Measurements from ENCODE around the gene RFT1. TPM values are rescaled to one million over a fixed set of nuclear protein-coding genes. Genes with fewer than 3 reads are reported as not detected.

The RFT1 gene
- polyA plus RNA-seq (2013, experiment 1 of 4): 28.5 TPM
- polyA plus RNA-seq (2013, experiment 2 of 4): 28.9 TPM
- polyA plus RNA-seq (2013, experiment 3 of 4): 17.2 TPM
- 23.1 TPM for polyA plus RNA-seq (2013, experiment 4 of 4)

DNA sequence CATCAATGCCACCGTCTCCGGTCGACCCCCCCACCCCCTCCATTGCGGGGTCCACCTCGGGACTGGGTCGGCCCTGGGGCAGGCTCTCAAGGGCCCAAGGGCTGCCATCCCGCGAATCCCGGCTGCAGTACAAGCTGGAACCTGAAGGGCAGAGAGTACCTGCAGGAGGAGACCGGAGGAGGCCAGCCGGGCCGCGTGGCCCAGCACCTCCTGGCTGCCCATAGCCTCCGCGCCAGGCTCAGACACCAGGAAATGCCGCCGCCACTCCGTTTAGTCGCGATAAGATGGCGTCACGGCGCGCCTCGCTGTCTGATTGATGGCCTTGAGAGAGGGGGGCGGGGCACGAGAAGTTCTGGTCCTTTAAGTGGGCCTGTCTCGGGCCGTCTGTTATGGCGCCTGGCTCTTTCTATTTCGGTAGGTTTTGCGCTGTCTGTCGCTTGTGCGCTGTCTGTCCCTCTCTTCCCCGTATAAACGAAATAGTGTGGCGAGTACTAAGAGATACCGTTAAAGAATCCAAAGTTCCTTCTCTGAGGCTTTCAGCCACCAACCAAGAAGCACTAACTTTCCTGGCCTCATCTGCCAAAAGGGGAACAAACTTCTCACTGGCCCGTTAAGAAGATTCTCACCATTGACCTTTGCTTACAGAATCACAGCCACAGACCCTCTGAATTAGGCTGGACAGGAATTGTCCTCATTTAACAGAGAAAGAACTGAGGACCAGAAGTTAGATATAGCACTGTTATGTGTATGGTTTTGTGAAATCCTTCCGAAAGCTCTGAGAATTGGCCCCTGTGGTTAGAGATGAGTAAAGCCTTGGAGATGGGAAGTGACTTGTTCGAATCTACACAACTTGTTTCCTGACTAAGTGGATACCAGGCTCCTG lies at the start of gene RFT1:
Gene RFT1, minus strand, starts transcription at position 257 of the 883 bp plus-strand sequence. Its CDS starts 35 bp downstream, at position 222.
- Histone ChIP-seq H3K4me3 (ENCODE audit: insufficient read depth, low read depth, low read length) (peak within 1 kb of the TSS; percentile 100), H3K27ac (ENCODE audit: insufficient read depth, low read depth, low read length, poor library complexity, severe bottlenecking) (peak within 1 kb of the TSS; percentile 74)
- 5% methylated on average over 41 of the region's 41 CpGs for WGBS, 2 experiments

DNA sequence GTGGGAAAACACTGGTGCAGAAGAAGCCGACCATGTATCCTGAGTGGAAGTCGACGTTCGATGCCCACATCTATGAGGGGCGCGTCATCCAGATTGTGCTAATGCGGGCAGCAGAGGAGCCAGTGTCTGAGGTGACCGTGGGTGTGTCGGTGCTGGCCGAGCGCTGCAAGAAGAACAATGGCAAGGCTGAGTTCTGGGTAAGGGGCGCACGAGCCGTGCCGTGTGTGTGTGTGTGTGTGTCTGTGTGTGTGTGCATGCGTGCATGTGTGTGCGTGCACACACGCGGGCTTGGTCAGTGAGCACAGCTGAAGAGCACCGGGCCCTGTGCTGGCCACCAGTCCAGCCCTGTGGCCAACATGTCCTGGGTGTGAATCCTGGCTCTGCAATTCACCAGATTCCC lies 49.3 kb upstream of the RFT1 start:
- no peak overlapping the region for H3K27ac ChIP-seq (ENCODE audit: insufficient read depth, low read depth, low read length, poor library complexity, severe bottlenecking)
- H3K4me3 ChIP-seq (ENCODE audit: insufficient read depth, low read depth, low read length): no peak overlapping the region
- H3K27me3 ChIP-seq (ENCODE audit: control insufficient read depth, insufficient read depth, low read length, poor library complexity, severe bottlenecking): no peaks in the 10 kb centered on the region
- no peaks in the 10 kb centered on the region for H3K36me3 ChIP-seq (ENCODE audit: control insufficient read depth, insufficient read depth, low read length)
- H3K4me1 ChIP-seq (ENCODE audit: control insufficient read depth, insufficient read depth, low read length): peaks cover 4% of the 10 kb centered on the region
- WGBS, 2 experiments: 93 to 95% methylated on average over 20 of the region's 20 CpGs
- no peaks in the 10 kb centered on the region for H3K9me3 ChIP-seq (ENCODE audit: control insufficient read depth, low read length)

More for the DNA sequence above, at the start of gene RFT1:
- Histone ChIP-seq H3K9me3 (ENCODE audit: control insufficient read depth, low read length) (no peaks in the 10 kb centered on the region), H3K36me3 (ENCODE audit: control insufficient read depth, insufficient read depth, low read length) (peaks cover 4% of the 10 kb centered on the region), H3K27me3 (ENCODE audit: control insufficient read depth, insufficient read depth, low read length, poor library complexity, severe bottlenecking) (no peaks in the 10 kb centered on the region), H3K4me1 (ENCODE audit: control insufficient read depth, insufficient read depth, low read length) (no peaks in the 10 kb centered on the region)

GRCh38 chr3:53178246-53178645 lies 48.0 kb upstream of the RFT1 start:
- Histone ChIP-seq H3K4me3 (ENCODE audit: insufficient read depth, low read depth, low read length) (no peak overlapping the region), H3K27me3 (ENCODE audit: control insufficient read depth, insufficient read depth, low read length, poor library complexity, severe bottlenecking) (no peaks in the 10 kb centered on the region), H3K36me3 (ENCODE audit: control insufficient read depth, insufficient read depth, low read length) (no peaks in the 10 kb centered on the region), H3K4me1 (ENCODE audit: control insufficient read depth, insufficient read depth, low read length) (peaks cover 4% of the 10 kb centered on the region), H3K9me3 (ENCODE audit: control insufficient read depth, low read length) (no peaks in the 10 kb centered on the region), H3K27ac (ENCODE audit: insufficient read depth, low read depth, low read length, poor library complexity, severe bottlenecking) (no peak overlapping the region)
- WGBS, 2 experiments: 92 to 93% methylated on average over 15 of the region's 15 CpGs

DNA sequence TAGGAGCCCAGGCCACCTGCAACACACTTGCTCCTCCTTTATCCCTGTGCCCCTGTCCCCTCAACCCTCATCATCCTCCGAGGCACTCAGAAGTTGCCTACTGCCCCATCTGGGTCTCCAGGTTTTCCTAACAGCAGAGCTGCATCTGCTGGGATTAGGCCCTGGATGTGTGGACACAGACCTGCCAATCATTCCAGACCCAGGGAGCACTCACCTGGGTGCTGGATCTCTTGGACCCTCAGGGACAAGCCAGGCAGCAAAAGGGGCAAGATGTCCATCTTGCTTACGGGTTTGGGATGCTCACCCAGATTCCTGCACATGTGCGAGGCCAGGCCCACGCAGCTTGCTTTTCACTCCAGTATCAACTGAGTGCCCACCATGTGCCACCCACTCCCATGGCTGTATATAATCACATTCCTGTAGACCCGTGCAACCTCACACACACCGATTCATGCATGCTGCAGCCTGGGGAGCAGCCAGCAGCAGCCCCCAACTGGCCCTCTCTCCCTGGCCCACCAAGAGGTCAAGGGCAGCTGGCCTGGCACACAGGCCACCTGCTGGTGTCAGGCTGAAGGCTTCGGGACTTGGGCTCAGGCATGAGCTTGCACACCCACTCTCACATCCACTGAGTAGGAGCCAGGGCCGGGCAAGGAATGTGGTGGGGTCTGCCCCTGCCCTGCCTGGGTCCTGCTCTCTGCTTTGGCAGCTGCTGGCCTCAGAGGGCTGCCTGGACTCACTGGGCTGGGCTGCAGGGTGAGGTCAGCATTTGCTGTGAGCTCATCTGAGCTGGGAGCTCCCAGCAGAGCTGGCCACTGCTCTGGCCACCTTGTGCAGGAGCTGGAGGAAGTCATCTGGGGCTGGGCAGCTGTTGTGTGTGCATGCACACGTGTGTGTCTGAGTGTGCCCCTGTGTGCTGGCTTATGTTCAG lies 45.6 kb upstream of the RFT1 start:
- WGBS, 2 experiments: 89 to 94% methylated on average over 9 of the region's 9 CpGs
- Histone ChIP-seq H3K27ac (ENCODE audit: insufficient read depth, low read depth, low read length, poor library complexity, severe bottlenecking) (no peak overlapping the region), H3K27me3 (ENCODE audit: control insufficient read depth, insufficient read depth, low read length, poor library complexity, severe bottlenecking) (no peaks in the 10 kb centered on the region), H3K36me3 (ENCODE audit: control insufficient read depth, insufficient read depth, low read length) (no peaks in the 10 kb centered on the region), H3K4me3 (ENCODE audit: insufficient read depth, low read depth, low read length) (no peak overlapping the region), H3K9me3 (ENCODE audit: control insufficient read depth, low read length) (no peaks in the 10 kb centered on the region), H3K4me1 (ENCODE audit: control insufficient read depth, insufficient read depth, low read length) (peaks cover 14% of the 10 kb centered on the region)

DNA sequence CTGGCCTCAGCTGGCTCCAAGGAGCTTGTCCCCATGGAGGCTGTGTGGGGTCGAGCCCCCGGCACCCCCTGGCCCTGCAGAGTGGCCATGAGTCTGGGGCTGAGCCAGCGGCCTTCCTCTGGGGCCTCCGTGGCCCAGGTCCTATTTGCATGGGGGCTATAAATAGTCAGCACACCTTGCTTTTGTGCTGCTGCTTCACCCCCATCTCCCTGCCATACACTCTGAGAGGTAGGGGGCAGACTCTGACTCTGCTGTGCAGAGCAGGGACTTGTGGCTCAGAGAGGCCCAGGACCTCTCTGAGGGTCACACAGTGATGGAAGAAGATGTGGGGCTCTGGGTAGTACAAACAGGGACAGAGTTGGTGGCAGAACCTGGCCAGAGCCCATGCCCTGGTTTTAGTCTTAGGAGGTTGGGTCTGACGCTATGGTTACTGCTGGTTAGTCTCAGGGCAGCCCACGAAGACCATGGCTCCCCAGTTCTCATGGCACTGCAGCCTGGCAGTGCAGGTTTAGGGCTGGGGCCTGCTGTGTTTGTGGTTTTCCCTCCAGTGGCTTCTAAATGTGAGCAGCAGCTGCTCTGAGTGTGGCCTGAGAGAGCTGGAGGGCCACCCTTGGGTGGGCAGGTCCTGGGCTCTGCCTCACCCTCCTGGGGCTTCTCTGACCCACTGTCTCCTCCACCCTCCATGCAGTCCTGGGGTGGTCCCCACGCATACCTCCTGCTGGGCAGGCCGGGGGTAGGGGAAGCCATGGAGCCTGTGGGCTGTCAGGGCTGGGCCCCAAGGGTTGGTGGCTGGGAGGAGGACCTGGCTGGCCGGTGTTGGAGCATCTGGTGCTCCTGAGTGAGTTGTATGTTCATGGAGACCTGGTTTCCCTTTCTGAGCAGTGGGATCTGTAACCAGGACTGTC lies 44.4 kb upstream of the RFT1 start:
- WGBS, 2 experiments: 80 to 87% methylated on average over 9 of the region's 9 CpGs
- Histone ChIP-seq H3K36me3 (ENCODE audit: control insufficient read depth, insufficient read depth, low read length) (no peaks in the 10 kb centered on the region), H3K9me3 (ENCODE audit: control insufficient read depth, low read length) (no peaks in the 10 kb centered on the region)

GRCh38 chr3:53173107-53173506 lies 42.9 kb upstream of the RFT1 start:
- Histone ChIP-seq H3K4me3 (ENCODE audit: insufficient read depth, low read depth, low read length) (no peak overlapping the region), H3K4me1 (ENCODE audit: control insufficient read depth, insufficient read depth, low read length) (peaks cover 38% of the 10 kb centered on the region), H3K27ac (ENCODE audit: insufficient read depth, low read depth, low read length, poor library complexity, severe bottlenecking) (no peak overlapping the region), H3K27me3 (ENCODE audit: control insufficient read depth, insufficient read depth, low read length, poor library complexity, severe bottlenecking) (no peaks in the 10 kb centered on the region), H3K36me3 (ENCODE audit: control insufficient read depth, insufficient read depth, low read length) (no peaks in the 10 kb centered on the region), H3K9me3 (ENCODE audit: control insufficient read depth, low read length) (no peaks in the 10 kb centered on the region)
- WGBS, 2 experiments: 94% methylated on average over 5 of the region's 5 CpGs

More for the DNA sequence above, 44.4 kb upstream of the RFT1 start:
- no peak overlapping the region for H3K4me3 ChIP-seq (ENCODE audit: insufficient read depth, low read depth, low read length)
- peaks cover 23% of the 10 kb centered on the region for H3K4me1 ChIP-seq (ENCODE audit: control insufficient read depth, insufficient read depth, low read length)
- no peak overlapping the region for H3K27ac ChIP-seq (ENCODE audit: insufficient read depth, low read depth, low read length, poor library complexity, severe bottlenecking)
- no peaks in the 10 kb centered on the region for H3K27me3 ChIP-seq (ENCODE audit: control insufficient read depth, insufficient read depth, low read length, poor library complexity, severe bottlenecking)

DNA sequence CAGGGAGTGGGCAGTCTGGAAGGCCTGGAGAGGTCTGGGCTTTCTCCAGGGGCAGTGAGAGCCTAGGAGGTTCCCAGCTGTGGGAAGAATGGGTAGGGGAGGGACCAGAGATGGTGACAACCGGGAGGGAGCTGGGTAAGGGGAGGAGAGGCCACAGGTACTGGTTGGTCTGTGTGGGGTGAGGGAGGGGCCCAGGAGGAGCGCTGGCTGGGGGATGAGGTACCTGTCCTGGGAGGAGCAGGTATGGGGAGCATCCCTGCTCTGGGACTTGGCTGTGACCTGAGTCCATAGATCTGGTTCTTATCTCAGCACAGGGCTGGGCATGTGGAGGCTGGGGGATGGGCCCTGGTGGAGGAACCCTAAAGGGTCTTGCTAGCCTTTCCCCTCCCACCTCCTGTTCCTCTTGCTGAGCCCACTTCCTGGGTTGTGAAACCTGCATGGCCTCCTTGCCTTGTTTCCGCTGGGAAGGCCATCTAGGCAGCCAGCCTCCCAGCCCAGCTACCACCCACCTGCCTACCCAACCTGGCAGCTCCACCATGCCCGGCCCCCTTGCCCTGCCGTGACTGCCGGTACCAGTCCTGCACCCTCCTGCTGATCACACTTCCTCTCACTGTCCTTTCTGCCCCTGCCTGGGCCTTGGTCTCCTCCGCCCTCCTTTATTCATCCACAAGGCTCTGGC lies 41.7 kb upstream of the RFT1 start:
- no peak overlapping the region for H3K27ac ChIP-seq (ENCODE audit: insufficient read depth, low read depth, low read length, poor library complexity, severe bottlenecking)
- WGBS, 2 experiments: 59 to 60% methylated on average over 7 of the region's 7 CpGs
- no peaks in the 10 kb centered on the region for H3K27me3 ChIP-seq (ENCODE audit: control insufficient read depth, insufficient read depth, low read length, poor library complexity, severe bottlenecking)
- H3K4me1 ChIP-seq (ENCODE audit: control insufficient read depth, insufficient read depth, low read length): peaks cover 47% of the 10 kb centered on the region
- no peaks in the 10 kb centered on the region for H3K36me3 ChIP-seq (ENCODE audit: control insufficient read depth, insufficient read depth, low read length)
- H3K4me3 ChIP-seq (ENCODE audit: insufficient read depth, low read depth, low read length): no peak overlapping the region
- no peaks in the 10 kb centered on the region for H3K9me3 ChIP-seq (ENCODE audit: control insufficient read depth, low read length)

GRCh38 chr3:53171064-53171418 lies 40.8 kb upstream of the RFT1 start:
- 79 to 80% methylated on average over 7 of the region's 7 CpGs for WGBS, 2 experiments
- H3K4me1 ChIP-seq (ENCODE audit: control insufficient read depth, insufficient read depth, low read length): peaks cover 47% of the 10 kb centered on the region
- no peaks in the 10 kb centered on the region for H3K9me3 ChIP-seq (ENCODE audit: control insufficient read depth, low read length)
- H3K36me3 ChIP-seq (ENCODE audit: control insufficient read depth, insufficient read depth, low read length): no peaks in the 10 kb centered on the region
- H3K27ac ChIP-seq (ENCODE audit: insufficient read depth, low read depth, low read length, poor library complexity, severe bottlenecking): no peak overlapping the region
- no peak overlapping the region for H3K4me3 ChIP-seq (ENCODE audit: insufficient read depth, low read depth, low read length)
- H3K27me3 ChIP-seq (ENCODE audit: control insufficient read depth, insufficient read depth, low read length, poor library complexity, severe bottlenecking): no peaks in the 10 kb centered on the region
